NCI-H187 (cell line): Measurements from ENCODE around the gene GABARAPL1.

ENCODE experiments used
- DNase-seq, 2 experiments: peaks; one replicate each; lab custom pipeline; 2025; lab: John Stamatoyannopoulos, UW

GABARAPL1 gene

GRCh38 chr12:10234562-10234961, 21.9 kb downstream of the GABARAPL1 start:
- no peak for DNase-seq

GRCh38 chr12:10235761-10236631, 23.3 kb downstream of the GABARAPL1 start:
- DNase-seq = no peak

- DNase-seq = no peak
These were observed 24.0 kb downstream of the GABARAPL1 start for GRCh38 chr12:10236720-10237119.

GRCh38 chr12:10238526-10238925, 25.8 kb downstream of the GABARAPL1 start:
- no peak for DNase-seq

GRCh38 chr12:10241290-10241689, 28.6 kb downstream of the GABARAPL1 start:
- no peak for DNase-seq

- DNase-seq = no peak
These were observed 29.1 kb downstream of the GABARAPL1 start for GRCh38 chr12:10241727-10242126.

GRCh38 chr12:10242539-10242938, 29.9 kb downstream of the GABARAPL1 start:
- DNase-seq = no peak

- no peak for DNase-seq
These were observed 31.3 kb downstream of the GABARAPL1 start for GRCh38 chr12:10243818-10244520.

GRCh38 chr12:10247436-10248058, 34.9 kb downstream of the GABARAPL1 start:
- no peak for DNase-seq

GRCh38 chr12:10249690-10250455, 37.2 kb downstream of the GABARAPL1 start:
- no peak for DNase-seq

GRCh38 chr12:10251669-10252068, 39.0 kb downstream of the GABARAPL1 start:
- no peak for DNase-seq

- no peak for DNase-seq
These were observed 39.5 kb downstream of the GABARAPL1 start for GRCh38 chr12:10252201-10252600.

- no peak for DNase-seq
These were observed 43.4 kb downstream of the GABARAPL1 start for GRCh38 chr12:10256064-10256463.

- DNase-seq = no peak
These were observed 48.2 kb downstream of the GABARAPL1 start for GRCh38 chr12:10260927-10261326.

GRCh38 chr12:10268037-10268436, 55.4 kb downstream of the GABARAPL1 start:
- DNase-seq = no peak

- DNase-seq = no peak
These were observed 59.8 kb downstream of the GABARAPL1 start for GRCh38 chr12:10272467-10272866.
